Sigmoid colon (tissue), 7 donors: ENCODE data around the gene LINGO4. TPM values are rescaled to one million over a fixed set of nuclear protein-coding genes. Genes with fewer than 3 reads are reported as not detected.

ENCODE experiments used
- DNase-seq: peaks from one replicate; pipeline ENCODE4 v3.0.0-alpha.2; 2019
- H3K27ac ChIP-seq, 4 donors: fragments of 200-600 bp; sonication (generic); one replicate each; pipeline ENCODE4 v1.5.1; 2016 to 2019; ENCODE audit warnings: mild to moderate bottlenecking in 1 of 4
- H3K27me3 ChIP-seq, 3 donors: fragments of 200-600 bp; sonication (generic); one replicate each; pipeline ENCODE4 v1.5.1; 2019; ENCODE audit warnings: mild to moderate bottlenecking in 1 of 3
- H3K36me3 ChIP-seq, 4 donors: fragments of 200-600 bp; sonication (generic); one replicate each; pipeline ENCODE4 v1.5.1; 2016 to 2019
- H3K4me1 ChIP-seq, 4 donors: fragments of 200-600 bp; sonication (generic); one replicate each; pipeline ENCODE4 v1.5.1; 2017 to 2019
- H3K4me3 ChIP-seq, 4 donors: fragments of 200-600 bp; sonication (generic); one replicate each; pipeline ENCODE4 v1.5.1; 2017 to 2019; ENCODE audit warnings: mild to moderate bottlenecking in 2 of 4, moderate library complexity in 1 of 4
- H3K9me3 ChIP-seq, 4 donors: fragments of 200-600 bp in 3 of 4; sonication (generic) in 3 of 4; one replicate each; pipeline versions ENCODE4 v1.5.1 to v1.6.1; 2013 to 2019
- CTCF ChIP-seq, 4 experiments: fragments of 450-650 bp in 3 of 4; fragments of 200-600 bp in 1 of 4; IDR thresholded peaks; one replicate each; pipeline ENCODE4 v1.5.1; 2016 to 2019; ENCODE audit warnings: antibody characterized with exemption in 4 of 4, mild to moderate bottlenecking in 3 of 4, moderate library complexity in 2 of 4
- EP300 ChIP-seq, 4 donors: sonication (generic); formaldehyde crosslinking; IDR thresholded peaks; one replicate each; pipeline ENCODE4 v1.6.1; 2017; ENCODE audit warnings: antibody characterized with exemption in 4 of 4
- POLR2A ChIP-seq, 2 donors: fragments of 450-650 bp; IDR thresholded peaks; one replicate each; pipeline ENCODE4 v1.6.1; 2016; ENCODE audit warnings: antibody characterized with exemption in 2 of 2, mild to moderate bottlenecking in 2 of 2, moderate library complexity in 2 of 2
- POLR2AphosphoS5 ChIP-seq, 4 donors: sonication (generic); formaldehyde crosslinking; IDR thresholded peaks; one replicate each; pipeline ENCODE4 v1.6.1; 2017; ENCODE audit warnings: antibody characterized with exemption in 4 of 4
- WGBS, 2 donors: extraction: QIAGEN DNeasy Blood & Tissue Kit; methylation state at CpG; one replicate each; pipeline ENCODE4 v1.1.7; 2013; 5-methylcytosine and 5-hydroxymethylcytosine counted together
- intact Hi-C: fragments of 100-400 bp; cut with DNase I; formaldehyde crosslinking; loops from one replicate; pipeline ENCODE4 v1.15.1; 2023
- polyA plus RNA-seq, 3 donors: library from polyadenylated mRNA; stranded (reverse); fragments of 200-250 nt; gene quantifications; one replicate each; pipeline ENCODE4 v1.2.3, GENCODE V29; 2013
- small RNA-seq, 3 donors: library from RNA; depleted of rRNA; stranded (forward); fragments of <200 nt; gene quantifications; one replicate each; pipeline ENCODE3, GENCODE V24; 2016
- total RNA-seq, 4 donors: library from RNA; depleted of rRNA; stranded (reverse); fragments of >200 nt; gene quantifications; one replicate each; pipeline ENCODE4 v1.1.0, GENCODE V29; 2016
- donor health status: healthy with polysubstance abuse.
- donor health status: Bipolar disorder and iron deficiency.
- donor health status: healthy.

LINGO4 gene
- total and polyA plus RNA-seq, 7 donors = 0.13 to 0.16 TPM; not detected in 5

DNA sequence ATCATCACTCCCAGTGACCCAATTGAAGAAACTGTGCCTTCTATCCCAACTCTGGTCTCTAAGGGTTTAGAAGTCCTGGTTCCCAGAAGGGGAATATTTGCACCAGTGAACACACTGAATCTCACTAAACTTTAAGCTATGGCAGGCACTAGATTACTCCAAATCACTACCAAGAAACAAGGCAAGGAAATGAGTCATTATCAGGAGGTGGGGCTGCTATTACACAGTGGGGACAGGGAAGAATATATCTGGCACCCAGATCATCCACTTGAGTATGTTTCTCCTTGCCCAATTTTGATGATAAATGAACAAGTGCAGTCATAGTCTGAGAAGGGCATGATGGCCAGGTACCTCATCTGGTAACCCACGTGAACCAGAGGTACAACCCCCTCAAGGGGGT is 48.9 kb downstream of the LINGO4 start:
- Histone ChIP-seq H3K9me3 (no peaks in the 10 kb centered on the region), H3K4me3 (no peak overlapping the region), H3K4me1 (no peaks in the 10 kb centered on the region), H3K36me3 (peaks cover 0 to 48% (median 9%) of the 10 kb centered on the region in 4 donors), H3K27me3 (no peaks in the 10 kb centered on the region), H3K27ac (no peak overlapping the region)
- WGBS, 2 donors = 77 to 84% methylated on average over 1 of the region's 1 CpG
- no peak for TF ChIP-seq CTCF (IDR thresholded peaks at IDR 0.05)
- TF ChIP-seq EP300 (IDR thresholded peaks at IDR 0.05) = no peak
- no peak for TF ChIP-seq POLR2A (IDR thresholded peaks at IDR 0.05)
- no peak for TF ChIP-seq POLR2AphosphoS5 (IDR thresholded peaks at IDR 0.05)
- no peak for DNase-seq
- intact Hi-C loops = no loop called here

Small RNA genes within 50 kb of the gene (small RNA-seq; reads per million reads assigned to genes)
- gene RF00019 = 0 reads per million in 3 donors

Other genes starting within 250 kb of the LINGO4 start
- gene SNX27, start 193.4 kb downstream of the LINGO4 start, total RNA-seq = 10 to 100 TPM; 49.0 to 59.0 (median 54.1) TPM
- gene SNX27, start 193.4 kb downstream of the LINGO4 start, polyA plus RNA-seq = 10 to 100 TPM in 1 of 3 donors, 1 to 10 TPM in 2; 3.6 to 12.3 (median 7.4) TPM
- 1 to 10 TPM; 1.3 to 4.3 (median 1.6) TPM for gene CELF3, start 88.6 kb downstream of the LINGO4 start, total RNA-seq
- gene CELF3, start 88.6 kb downstream of the LINGO4 start, polyA plus RNA-seq = 1 to 10 TPM in 1 of 3 donors, under 1 TPM in 2; 0.60 to 2.4 (median 0.69) TPM
- gene RIIAD1, start 83.9 kb downstream of the LINGO4 start, total RNA-seq = 10 to 100 TPM in 1 of 4 donors, not detected in 3; 11.4 TPM
- under 1 TPM in 1 of 3 donors, not detected in 2; 0.39 TPM for gene RIIAD1, start 83.9 kb downstream of the LINGO4 start, polyA plus RNA-seq
- gene MRPL9, start 41.9 kb downstream of the LINGO4 start, total RNA-seq = 10 to 100 TPM; 49.6 to 68.7 (median 66.9) TPM
- 10 to 100 TPM; 47.9 to 55.8 (median 51.7) TPM for gene MRPL9, start 41.9 kb downstream of the LINGO4 start, polyA plus RNA-seq
- gene TDRKH, start 14.9 kb downstream of the LINGO4 start, total RNA-seq = 1 to 10 TPM; 3.7 to 4.9 (median 3.9) TPM
- gene TDRKH, start 14.9 kb downstream of the LINGO4 start, polyA plus RNA-seq = 1 to 10 TPM; 1.8 to 5.5 (median 2.3) TPM
- under 1 TPM in 3 of 4 donors, not detected in 1; 0.27 to 0.71 (median 0.49) TPM for gene RORC, start 26.4 kb upstream of the LINGO4 start, total RNA-seq
- gene RORC, start 26.4 kb upstream of the LINGO4 start, polyA plus RNA-seq = 10 to 100 TPM in 2 of 3 donors, 1 to 10 TPM in 1; 7.1 to 18.0 (median 10.4) TPM
- not detected for gene C2CD4D, start 34.4 kb upstream of the LINGO4 start, total RNA-seq
- gene C2CD4D, start 34.4 kb upstream of the LINGO4 start, polyA plus RNA-seq = under 1 TPM; 0.20 to 0.69 (median 0.60) TPM
- gene THEM5, start 48.3 kb upstream of the LINGO4 start, total RNA-seq = not detected
- gene THEM5, start 48.3 kb upstream of the LINGO4 start, polyA plus RNA-seq = not detected
- 10 to 100 TPM; 16.1 to 21.9 (median 17.3) TPM for gene THEM4, start 104.1 kb upstream of the LINGO4 start, total RNA-seq
- 10 to 100 TPM in 1 of 3 donors, 1 to 10 TPM in 2; 4.9 to 13.5 (median 5.4) TPM for gene THEM4, start 104.1 kb upstream of the LINGO4 start, polyA plus RNA-seq
- 10 to 100 TPM; 20.2 to 57.9 (median 43.0) TPM for gene S100A10, start 188.4 kb upstream of the LINGO4 start, total RNA-seq
- 1,000 to 10,000 TPM; 1,087 to 1,816 (median 1,723) TPM for gene S100A10, start 188.4 kb upstream of the LINGO4 start, polyA plus RNA-seq
- 100 to 1,000 TPM in 3 of 4 donors, 10 to 100 TPM in 1; 92.6 to 156 (median 109) TPM for gene S100A11, start 231.6 kb upstream of the LINGO4 start, total RNA-seq
- gene S100A11, start 231.6 kb upstream of the LINGO4 start, polyA plus RNA-seq = 100 to 1,000 TPM; 371 to 633 (median 478) TPM